LHCN-M2 (cell line): ENCODE data around the gene ISX. TPM values are rescaled to one million over a fixed set of nuclear protein-coding genes. Genes with fewer than 3 reads are reported as not detected.

Source experiments
- DNase-seq: peaks from one replicate; pipeline ENCODE4 v3.0.0-alpha.2; 2012; ENCODE audit warnings: low read depth
- total RNA-seq: library from RNA; depleted of rRNA; stranded (reverse); fragments of >200 nt; gene quantifications from 2 replicates; pipeline ENCODE4 v1.2.3, GENCODE V29; 2014

ISX gene
- total RNA-seq, 1 experiment from 2014 or later = not detected

GRCh38 chr22:35051791-35052190 lies 14.2 kb upstream of the ISX start:
- DNase-seq = no peak

- DNase-seq = no peak
These were observed 12.7 kb upstream of the ISX start for GRCh38 chr22:35053060-35053835.

- no peak for DNase-seq
These were observed 11.9 kb upstream of the ISX start for GRCh38 chr22:35054064-35054463.

GRCh38 chr22:35056486-35056885 lies 9.5 kb upstream of the ISX start:
- DNase-seq = no peak

GRCh38 chr22:35057155-35057554 lies 8.8 kb upstream of the ISX start:
- DNase-seq = no peak

GRCh38 chr22:35059632-35060031 lies 6.3 kb upstream of the ISX start:
- DNase-seq = no peak

- no peak for DNase-seq
These were observed 1.3 kb upstream of the ISX start for GRCh38 chr22:35064664-35065063.

- DNase-seq = no peak
These were observed 775 bp upstream of the ISX start for GRCh38 chr22:35065183-35065582.

GRCh38 chr22:35066768-35067167 lies 810 bp downstream of the ISX start:
- no peak for DNase-seq

- DNase-seq = no peak
These were observed 3.6 kb downstream of the ISX start for GRCh38 chr22:35069541-35069940.

- DNase-seq = peak; percentile 1
These were observed 4.6 kb downstream of the ISX start for GRCh38 chr22:35070451-35071093.

GRCh38 chr22:35071784-35072183 lies 5.8 kb downstream of the ISX start:
- DNase-seq = no peak

- peak; percentile 14 for DNase-seq
These were observed 7.0 kb downstream of the ISX start for GRCh38 chr22:35072925-35073324.

- no peak for DNase-seq
These were observed 8.6 kb downstream of the ISX start for GRCh38 chr22:35074583-35074982.

- DNase-seq = no peak
These were observed 10.7 kb downstream of the ISX start for GRCh38 chr22:35076630-35077029.

GRCh38 chr22:35085621-35086020 lies 19.7 kb downstream of the ISX start:
- no peak for DNase-seq

- DNase-seq = no peak
These were observed 23.2 kb downstream of the ISX start for GRCh38 chr22:35089139-35089538.

- no peak for DNase-seq
These were observed 26.4 kb downstream of the ISX start for GRCh38 chr22:35092406-35092805.

- no peak for DNase-seq
These were observed 33.0 kb downstream of the ISX start for GRCh38 chr22:35098921-35099320.

GRCh38 chr22:35099883-35100282 lies 33.9 kb downstream of the ISX start:
- DNase-seq = no peak

- DNase-seq = peak; percentile 38
These were observed 36.7 kb downstream of the ISX start for GRCh38 chr22:35102663-35103062.

- no peak for DNase-seq
These were observed 37.8 kb downstream of the ISX start for GRCh38 chr22:35103761-35104160.

- no peak for DNase-seq
These were observed 38.5 kb downstream of the ISX start for GRCh38 chr22:35104491-35104890.
